HEK293 (cell line): ENCODE measurements around the gene CFAP46.
A peak's percentile ranks its signal among the peaks of the same experiment; 100 is the strongest.

Experiments
- CTCF ChIA-PET: fragments of 350-600 bp; formaldehyde crosslinking; extraction: SDS; loops from one replicate; lab custom pipeline; 2021; ENCODE audit warnings: antibody characterized with exemption; lab: Yijun Ruan, JAX
- POLR2A ChIA-PET: fragments of 300-600 bp; formaldehyde crosslinking; extraction: SDS; loops from one replicate; lab custom pipeline; 2020; ENCODE audit warnings: antibody characterized with exemption, inconsistent platforms; lab: Yijun Ruan, JAX
- H3K27ac ChIP-seq: fragments of 200-500 bp; sonication (Bioruptor generic); 2 replicates; pipeline ENCODE4 v1.5.1; 2014; ENCODE audit warnings: low read depth, low read length, control low read depth, inconsistent platforms; ENCODE audit errors: extremely low read depth
- H3K36me3 ChIP-seq, 2 experiments: fragments of 200-500 bp in 1 of 2; sonication (Bioruptor generic) in 1 of 2; 1 replicate in 1 of 2; 2 replicates in 1 of 2; pipeline ENCODE4 v1.5.1; 2014 to 2017; ENCODE audit warnings: inconsistent platforms in 2 of 2, low read length in 2 of 2; ENCODE audit not compliant: control insufficient read depth in 2 of 2, insufficient read depth in 1 of 2
- H3K4me1 ChIP-seq: fragments of 200-500 bp; sonication (Bioruptor generic); 2 replicates; pipeline ENCODE4 v1.5.1; 2014; ENCODE audit warnings: mild to moderate bottlenecking, low read length, inconsistent platforms; ENCODE audit not compliant: control insufficient read depth, insufficient read depth
- H3K4me3 ChIP-seq: 2 replicates; pipeline ENCODE4 v1.5.1; 2011; ENCODE audit warnings: low read depth, mild to moderate bottlenecking, control low read depth, low read length, moderate library complexity
- H3K9me3 ChIP-seq: fragments of 200-500 bp; sonication (Bioruptor generic); 2 replicates; pipeline ENCODE4 v1.5.1; 2014; ENCODE audit warnings: low read depth, low read length, inconsistent platforms; ENCODE audit not compliant: control insufficient read depth, insufficient read depth
- GLIS2 ChIP-seq: fragments of 450-650 bp; formaldehyde crosslinking; IDR thresholded peaks from 2 replicates; pipeline ENCODE4 v1.5.1; 2016; ENCODE audit warnings: missing biosample characterization, missing genetic modification characterization
- PBX3 ChIP-seq: sonication (generic); formaldehyde crosslinking; IDR thresholded peaks from 2 replicates; pipeline ENCODE4 v1.8.1; 2022; ENCODE audit warnings: mild to moderate bottlenecking, moderate library complexity, missing genetic modification reagents
- SP3 ChIP-seq: fragments of 450-650 bp; formaldehyde crosslinking; IDR thresholded peaks from 2 replicates; pipeline ENCODE4 v1.5.1; 2016; ENCODE audit warnings: missing biosample characterization, missing genetic modification characterization
- TCF7L2 ChIP-seq: IDR thresholded peaks from 2 replicates; pipeline ENCODE4 v1.6.1; 2011; ENCODE audit warnings: low read depth, mild to moderate bottlenecking, inconsistent platforms, low read length, moderate library complexity, borderline replicate concordance
- YY2 ChIP-seq: fragments of 450-650 bp; formaldehyde crosslinking; IDR thresholded peaks from 2 replicates; pipeline ENCODE4 v1.5.1; 2016; ENCODE audit warnings: missing biosample characterization, missing genetic modification characterization
- ZBTB8A ChIP-seq: fragments of 450-650 bp; formaldehyde crosslinking; IDR thresholded peaks from 2 replicates; pipeline ENCODE4 v1.5.1; 2016; ENCODE audit warnings: missing biosample characterization, missing genetic modification characterization
- ZEB2 ChIP-seq: fragments of 450-650 bp; formaldehyde crosslinking; IDR thresholded peaks from 2 replicates; pipeline ENCODE4 v1.5.1; 2016; ENCODE audit warnings: missing biosample characterization, missing genetic modification characterization
- ZFP69B ChIP-seq: fragments of 450-650 bp; formaldehyde crosslinking; IDR thresholded peaks from 2 replicates; pipeline ENCODE4 v1.5.1; 2016; ENCODE audit warnings: missing biosample characterization, missing genetic modification characterization
- ZNF146 ChIP-seq: fragments of 450-650 bp; formaldehyde crosslinking; IDR thresholded peaks from 2 replicates; pipeline ENCODE4 v1.5.1; 2016; ENCODE audit warnings: missing biosample characterization, missing genetic modification characterization
- ZNF280C ChIP-seq: fragments of 450-650 bp; formaldehyde crosslinking; IDR thresholded peaks from 2 replicates; pipeline ENCODE4 v1.5.1; 2016; ENCODE audit warnings: missing biosample characterization, missing genetic modification characterization
- ZNF311 ChIP-seq: fragments of 450-650 bp; formaldehyde crosslinking; IDR thresholded peaks from 2 replicates; pipeline ENCODE4 v1.5.1; 2017; ENCODE audit warnings: missing biosample characterization, missing genetic modification characterization, borderline replicate concordance
- ZNF473 ChIP-seq: fragments of 450-650 bp; formaldehyde crosslinking; IDR thresholded peaks from 2 replicates; pipeline ENCODE4 v1.5.1; 2017; ENCODE audit warnings: missing biosample characterization, missing genetic modification characterization
- ZNF600 ChIP-seq: fragments of 450-650 bp; formaldehyde crosslinking; IDR thresholded peaks from 2 replicates; pipeline ENCODE4 v1.5.1; 2016; ENCODE audit warnings: missing biosample characterization, missing genetic modification characterization
- TF ChIP-seq, protein P1 (sequence below): fragments of 450-650 bp; formaldehyde crosslinking; IDR thresholded peaks from 2 replicates; pipeline ENCODE4 v1.5.1; 2016; ENCODE audit warnings: missing biosample characterization, missing genetic modification characterization
- TF ChIP-seq, protein P2 (sequence below): fragments of 450-650 bp; IDR thresholded peaks from 2 replicates; pipeline ENCODE4 v1.5.1; 2018; ENCODE audit warnings: missing biosample characterization, mild to moderate bottlenecking, missing genetic modification characterization
- TF ChIP-seq, protein P3 (sequence below): fragments of 450-650 bp; formaldehyde crosslinking; IDR thresholded peaks from 2 replicates; pipeline ENCODE4 v1.5.1; 2016; ENCODE audit warnings: missing biosample characterization, missing genetic modification characterization, borderline replicate concordance
- TF ChIP-seq, protein P4 (sequence below): fragments of 450-650 bp; formaldehyde crosslinking; IDR thresholded peaks from 2 replicates; pipeline ENCODE4 v1.5.1; 2016; ENCODE audit warnings: missing biosample characterization, missing genetic modification characterization

CFAP46 gene

DNA sequence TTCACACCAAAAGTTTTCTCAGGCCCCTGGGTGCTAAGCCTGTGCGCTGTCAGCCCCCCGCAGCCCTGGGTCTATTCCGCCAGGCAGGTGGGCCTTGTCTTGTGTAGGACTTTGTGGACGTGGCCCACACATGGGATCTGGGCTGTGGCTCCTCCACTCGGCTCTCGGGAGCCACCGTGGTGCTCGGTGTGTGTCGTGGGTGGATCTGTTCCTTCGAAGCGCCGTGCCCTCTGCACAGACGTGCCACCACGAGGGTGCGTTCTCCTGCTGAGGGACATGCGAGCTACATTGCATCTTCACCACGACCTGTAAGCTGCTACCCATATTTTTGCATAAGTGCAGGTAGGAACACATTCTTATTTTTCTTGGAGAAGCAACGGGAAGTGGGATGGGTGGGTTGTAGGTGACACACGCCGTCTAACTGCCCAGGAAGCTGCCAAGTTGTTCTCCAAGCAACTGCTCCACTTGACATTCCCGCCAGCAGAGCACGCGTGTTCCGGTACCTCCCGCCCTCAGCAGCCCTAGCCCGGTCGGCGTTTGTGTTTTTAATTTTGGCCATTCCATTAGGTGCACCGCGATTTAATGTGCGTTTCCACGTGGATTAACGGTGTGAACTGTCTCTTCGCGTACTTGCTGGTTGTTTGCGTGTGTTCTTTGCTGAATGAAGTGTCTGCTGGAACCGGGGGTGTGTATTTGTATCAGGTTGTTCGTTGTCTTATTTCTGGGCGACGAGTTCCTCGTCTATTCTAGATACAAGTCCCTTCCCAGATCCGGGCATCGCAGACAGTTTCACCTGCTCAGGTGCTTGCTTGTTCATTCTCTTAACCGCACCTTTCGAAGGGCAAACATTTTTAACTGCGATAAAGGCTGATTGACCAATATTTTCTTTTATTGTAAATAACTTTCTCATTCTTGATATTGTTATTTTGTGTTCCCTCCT is 47.4 kb upstream of the CFAP46 start (continued):
- TF ChIP-seq, protein P1, sequence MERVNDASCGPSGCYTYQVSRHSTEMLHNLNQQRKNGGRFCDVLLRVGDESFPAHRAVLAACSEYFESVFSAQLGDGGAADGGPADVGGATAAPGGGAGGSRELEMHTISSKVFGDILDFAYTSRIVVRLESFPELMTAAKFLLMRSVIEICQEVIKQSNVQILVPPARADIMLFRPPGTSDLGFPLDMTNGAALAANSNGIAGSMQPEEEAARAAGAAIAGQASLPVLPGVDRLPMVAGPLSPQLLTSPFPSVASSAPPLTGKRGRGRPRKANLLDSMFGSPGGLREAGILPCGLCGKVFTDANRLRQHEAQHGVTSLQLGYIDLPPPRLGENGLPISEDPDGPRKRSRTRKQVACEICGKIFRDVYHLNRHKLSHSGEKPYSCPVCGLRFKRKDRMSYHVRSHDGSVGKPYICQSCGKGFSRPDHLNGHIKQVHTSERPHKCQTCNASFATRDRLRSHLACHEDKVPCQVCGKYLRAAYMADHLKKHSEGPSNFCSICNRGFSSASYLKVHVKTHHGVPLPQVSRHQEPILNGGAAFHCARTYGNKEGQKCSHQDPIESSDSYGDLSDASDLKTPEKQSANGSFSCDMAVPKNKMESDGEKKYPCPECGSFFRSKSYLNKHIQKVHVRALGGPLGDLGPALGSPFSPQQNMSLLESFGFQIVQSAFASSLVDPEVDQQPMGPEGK (tag by site-specific recombination) = no peak
- TF ChIP-seq ZBTB8A (no peak), ZNF600 (tag by site-specific recombination) (no peak), GLIS2 (tag by site-specific recombination) (no peak)
- TF ChIP-seq, protein P2, sequence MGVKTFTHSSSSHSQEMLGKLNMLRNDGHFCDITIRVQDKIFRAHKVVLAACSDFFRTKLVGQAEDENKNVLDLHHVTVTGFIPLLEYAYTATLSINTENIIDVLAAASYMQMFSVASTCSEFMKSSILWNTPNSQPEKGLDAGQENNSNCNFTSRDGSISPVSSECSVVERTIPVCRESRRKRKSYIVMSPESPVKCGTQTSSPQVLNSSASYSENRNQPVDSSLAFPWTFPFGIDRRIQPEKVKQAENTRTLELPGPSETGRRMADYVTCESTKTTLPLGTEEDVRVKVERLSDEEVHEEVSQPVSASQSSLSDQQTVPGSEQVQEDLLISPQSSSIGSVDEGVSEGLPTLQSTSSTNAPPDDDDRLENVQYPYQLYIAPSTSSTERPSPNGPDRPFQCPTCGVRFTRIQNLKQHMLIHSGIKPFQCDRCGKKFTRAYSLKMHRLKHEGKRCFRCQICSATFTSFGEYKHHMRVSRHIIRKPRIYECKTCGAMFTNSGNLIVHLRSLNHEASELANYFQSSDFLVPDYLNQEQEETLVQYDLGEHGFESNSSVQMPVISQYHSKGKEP (tag by site-specific recombination) = no peak

GRCh38 chr10:132988988-132989387 is 46.6 kb upstream of the CFAP46 start:
- POLR2A ChIA-PET = no interaction called here
- no peaks in the 10 kb centered on the region for H3K36me3 ChIP-seq
- no peak overlapping the region for H3K4me3 ChIP-seq
- TF ChIP-seq YY2 (no peak), ZEB2 (tag by site-specific recombination) (no peak), ZFP69B (tag by site-specific recombination) (no peak), ZNF146 (tag by site-specific recombination) (no peak), ZNF473 (tag by site-specific recombination) (no peak), SP3 (tag by site-specific recombination) (0 out of 2 replicates have a peak, but pooled peaks have one; percentile 20), TCF7L2 (no peak), PBX3 (CRISPR knock-in tag) (no peak)
- TF ChIP-seq, all 188 proteins: peak for 1
- CTCF ChIA-PET = no interaction called here
- Histone ChIP-seq H3K27ac (no peak overlapping the region), H3K4me1 (no peaks in the 10 kb centered on the region), H3K9me3 (no peaks in the 10 kb centered on the region)

DNA sequence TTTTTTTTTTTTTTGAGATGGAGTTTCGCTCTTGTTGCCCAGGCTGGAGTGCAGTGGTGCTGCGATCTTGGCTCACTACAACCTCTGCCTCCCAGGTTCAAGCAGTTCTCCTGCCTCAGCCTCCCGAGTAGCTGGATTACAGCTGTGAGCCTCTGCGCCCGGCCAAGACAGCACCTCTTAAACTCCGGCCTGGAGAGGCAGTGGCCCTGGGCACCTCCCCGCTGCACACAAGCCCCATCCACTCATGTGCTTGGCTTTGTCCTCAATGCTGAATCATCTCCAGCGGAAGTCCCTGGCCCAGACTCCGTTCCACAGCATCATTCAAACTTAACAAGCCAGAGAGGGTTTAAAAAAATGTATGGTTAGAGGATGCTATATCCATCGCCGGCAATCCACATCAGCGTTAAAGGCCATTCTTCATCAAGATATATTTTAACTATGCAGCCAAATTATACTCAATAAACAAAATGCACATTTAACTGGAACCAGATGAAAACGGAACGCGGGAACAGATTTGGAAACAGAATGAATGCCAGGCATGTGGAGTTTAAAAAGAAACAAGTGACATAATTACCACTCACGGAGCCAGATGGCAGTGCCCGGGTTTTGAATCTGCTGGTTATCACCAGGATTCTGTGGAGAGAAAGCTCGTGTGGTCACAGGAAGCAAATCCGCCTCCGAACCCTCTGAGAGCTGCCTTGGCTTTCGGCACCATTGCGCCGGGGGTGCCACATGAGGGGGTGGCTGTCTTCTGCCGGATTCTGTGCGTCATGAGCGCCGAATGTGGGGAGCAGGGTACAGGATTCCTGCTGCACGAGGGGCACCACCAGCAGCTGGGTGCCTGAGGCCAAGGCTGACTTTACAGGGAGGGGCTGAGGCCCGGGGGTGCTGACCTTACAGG is 45.6 kb upstream of the CFAP46 start:
- CTCF ChIA-PET = no interaction called here
- POLR2A ChIA-PET = no interaction called here
- Histone ChIP-seq H3K36me3 (no peaks in the 10 kb centered on the region), H3K9me3 (no peaks in the 10 kb centered on the region), H3K4me3 (no peak overlapping the region), H3K4me1 (no peaks in the 10 kb centered on the region), H3K27ac (no peak overlapping the region)
- TF ChIP-seq, protein P3, sequence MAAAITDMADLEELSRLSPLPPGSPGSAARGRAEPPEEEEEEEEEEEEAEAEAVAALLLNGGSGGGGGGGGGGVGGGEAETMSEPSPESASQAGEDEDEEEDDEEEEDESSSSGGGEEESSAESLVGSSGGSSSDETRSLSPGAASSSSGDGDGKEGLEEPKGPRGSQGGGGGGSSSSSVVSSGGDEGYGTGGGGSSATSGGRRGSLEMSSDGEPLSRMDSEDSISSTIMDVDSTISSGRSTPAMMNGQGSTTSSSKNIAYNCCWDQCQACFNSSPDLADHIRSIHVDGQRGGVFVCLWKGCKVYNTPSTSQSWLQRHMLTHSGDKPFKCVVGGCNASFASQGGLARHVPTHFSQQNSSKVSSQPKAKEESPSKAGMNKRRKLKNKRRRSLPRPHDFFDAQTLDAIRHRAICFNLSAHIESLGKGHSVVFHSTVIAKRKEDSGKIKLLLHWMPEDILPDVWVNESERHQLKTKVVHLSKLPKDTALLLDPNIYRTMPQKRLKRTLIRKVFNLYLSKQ (tag by site-specific recombination) = no peak
- no peak for TF ChIP-seq ZNF280C
- TF ChIP-seq, protein P4, sequence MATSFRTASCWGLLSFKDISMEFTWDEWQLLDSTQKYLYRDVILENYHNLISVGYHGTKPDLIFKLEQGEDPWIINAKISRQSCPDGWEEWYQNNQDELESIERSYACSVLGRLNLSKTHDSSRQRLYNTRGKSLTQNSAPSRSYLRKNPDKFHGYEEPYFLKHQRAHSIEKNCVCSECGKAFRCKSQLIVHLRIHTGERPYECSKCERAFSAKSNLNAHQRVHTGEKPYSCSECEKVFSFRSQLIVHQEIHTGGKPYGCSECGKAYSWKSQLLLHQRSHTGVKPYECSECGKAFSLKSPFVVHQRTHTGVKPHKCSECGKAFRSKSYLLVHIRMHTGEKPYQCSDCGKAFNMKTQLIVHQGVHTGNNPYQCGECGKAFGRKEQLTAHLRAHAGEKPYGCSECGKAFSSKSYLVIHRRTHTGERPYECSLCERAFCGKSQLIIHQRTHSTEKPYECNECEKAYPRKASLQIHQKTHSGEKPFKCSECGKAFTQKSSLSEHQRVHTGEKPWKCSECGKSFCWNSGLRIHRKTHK = no peak
- TF ChIP-seq ZNF311 = no peak
